RCC 7860 (cell line): ENCODE results near the gene NAALADL2.
"Not testable (repeated sequence)": the region's sequence is repeated elsewhere in the genome, so short reads cannot be mapped to it uniquely, and the experiment has no call there.

ENCODE experiments used
- DNase-seq: peaks from one replicate; pipeline ENCODE4 v3.0.0-alpha.2; 2015; ENCODE audit warnings: low spot score
- FAIRE-seq: peaks from 2 replicates; lab custom pipeline; 2012; peaks lifted over from hg19 to GRCh38; lab: Jason Lieb, UNC

NAALADL2 gene

DNA sequence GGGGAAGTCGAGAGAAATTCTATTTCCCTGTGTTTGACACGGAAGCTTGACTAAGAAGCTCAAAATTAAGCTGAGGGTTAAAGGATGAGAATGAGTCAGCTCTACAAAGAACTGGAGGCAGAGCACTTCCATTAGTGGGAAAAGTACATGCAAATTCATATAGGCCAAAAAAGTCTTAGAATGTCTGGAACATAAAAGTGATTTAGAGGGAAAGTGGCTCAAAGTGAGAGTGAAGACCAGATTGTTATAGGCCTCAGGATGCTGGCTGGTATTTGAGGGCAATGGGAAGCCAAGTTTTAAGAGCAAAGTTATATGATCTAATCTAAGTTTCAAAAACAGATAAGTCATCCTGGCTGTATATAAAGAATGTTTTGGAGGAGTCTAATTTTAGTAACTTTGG lies 857.3 kb downstream of the NAALADL2 start:
- no peak for DNase-seq
- FAIRE-seq: no peak

- FAIRE-seq: no peak
Observed at GRCh38 chr3:175726228-175726627, 867.1 kb downstream of the NAALADL2 start.

GRCh38 chr3:175728566-175728965 lies 869.4 kb downstream of the NAALADL2 start:
- DNase-seq (no peak), FAIRE-seq (no peak)

More at GRCh38 chr3:175726228-175726627, 867.1 kb downstream of the NAALADL2 start:
- no peak for DNase-seq

DNA sequence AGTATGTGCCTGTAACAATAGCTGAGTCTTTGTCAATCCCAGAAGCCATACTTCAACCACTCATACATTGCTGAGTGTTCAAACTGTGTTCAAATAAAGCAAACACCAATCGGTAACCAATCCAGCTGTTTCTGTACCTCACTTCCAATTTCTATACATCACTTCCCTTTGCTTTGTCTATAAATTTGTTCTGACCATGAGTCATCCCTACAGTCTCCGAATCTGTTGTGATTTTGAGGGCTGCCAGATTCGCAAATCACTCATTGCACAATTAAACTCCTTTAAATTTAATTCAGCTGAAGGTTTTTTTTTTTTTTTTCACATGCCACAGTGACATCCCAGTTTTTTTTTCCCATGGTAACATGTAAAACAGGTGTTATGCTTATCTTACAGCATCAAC lies 870.3 kb downstream of the NAALADL2 start:
- FAIRE-seq (no peak), DNase-seq (no peak)

- DNase-seq (no peak), FAIRE-seq (no peak)
Observed at GRCh38 chr3:175731543-175731942, 872.4 kb downstream of the NAALADL2 start.

DNA sequence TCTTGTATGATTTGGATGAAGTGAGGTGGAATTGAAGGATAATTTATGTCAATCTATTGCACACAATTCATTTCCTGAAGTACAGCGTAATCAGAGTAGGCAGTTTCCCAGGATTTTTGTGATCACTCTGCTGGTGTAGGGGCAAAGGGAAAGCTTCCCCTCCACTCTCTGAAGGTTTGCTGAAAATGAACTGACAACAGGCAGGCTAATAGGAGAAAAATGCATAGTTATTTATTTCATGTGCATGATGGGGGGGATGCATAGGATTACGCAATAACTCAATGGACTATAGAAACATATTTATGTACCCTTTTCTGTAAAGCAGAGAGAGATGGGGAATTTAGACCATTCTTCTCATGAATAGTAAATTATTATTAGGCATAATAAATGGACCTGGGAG lies 872.9 kb downstream of the NAALADL2 start:
- DNase-seq (no peak), FAIRE-seq (no peak)

- FAIRE-seq (no peak), DNase-seq (no peak)
Observed at GRCh38 chr3:175735866-175736265, 876.7 kb downstream of the NAALADL2 start.

GRCh38 chr3:175737646-175738572 lies 878.8 kb downstream of the NAALADL2 start:
- peak; percentile 28 for DNase-seq
- FAIRE-seq: peak; percentile 61

- DNase-seq (peak; percentile 34), FAIRE-seq (no peak)
Observed at GRCh38 chr3:175741951-175742350, 882.8 kb downstream of the NAALADL2 start.

GRCh38 chr3:175743733-175744400 lies 884.7 kb downstream of the NAALADL2 start:
- peak; percentile 77 for DNase-seq
- peak; percentile 65 for FAIRE-seq

DNA sequence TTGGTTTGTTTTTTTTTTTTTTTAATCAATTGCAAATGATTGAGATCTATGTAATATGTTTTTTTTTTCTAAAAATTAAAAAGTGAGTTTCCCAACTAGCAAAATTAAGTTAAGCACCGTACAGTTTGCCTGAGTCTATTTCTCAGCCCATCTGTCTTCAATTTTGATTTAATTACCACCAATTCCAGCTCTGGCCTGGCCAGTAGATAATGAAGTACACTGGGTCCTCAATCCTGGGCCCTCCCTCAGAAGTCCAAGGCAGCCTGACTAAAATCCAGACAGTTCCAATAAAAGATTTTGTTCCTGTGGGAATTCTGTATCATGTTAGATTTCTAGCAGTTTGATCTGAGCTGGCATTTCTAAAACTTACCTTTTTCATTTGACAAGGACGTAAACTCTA lies 887.2 kb downstream of the NAALADL2 start:
- DNase-seq: no peak
- no peak for FAIRE-seq

DNA sequence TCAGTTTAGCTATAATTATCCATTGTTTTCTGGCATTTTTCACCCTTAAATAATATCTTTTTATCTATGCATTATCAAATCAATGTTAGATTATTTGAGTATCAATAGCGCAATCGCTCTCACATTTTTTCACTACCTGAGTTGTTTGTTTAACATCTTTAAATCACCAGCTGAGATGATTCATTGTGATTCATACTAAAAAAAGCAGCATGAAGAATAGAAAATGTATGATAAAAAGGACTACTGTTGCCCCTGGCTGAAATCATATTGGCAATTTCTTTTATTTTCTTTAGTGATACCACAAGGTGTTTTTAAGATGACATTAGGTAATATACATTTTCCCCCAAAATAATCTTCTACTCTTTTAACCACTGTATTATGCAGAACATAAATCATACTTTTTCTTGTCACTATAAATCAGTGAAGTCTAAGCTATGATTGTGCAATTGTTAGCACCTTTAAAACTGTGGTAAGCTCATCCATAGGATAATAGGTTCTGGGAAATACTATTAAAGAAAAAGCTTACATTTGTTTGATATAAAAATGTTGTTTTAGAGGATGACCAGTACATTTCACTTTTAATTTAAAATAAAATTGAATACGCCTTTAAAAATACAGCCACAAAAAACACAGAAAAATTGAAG lies 889.1 kb downstream of the NAALADL2 start:
- FAIRE-seq (no peak), DNase-seq (no peak)

DNA sequence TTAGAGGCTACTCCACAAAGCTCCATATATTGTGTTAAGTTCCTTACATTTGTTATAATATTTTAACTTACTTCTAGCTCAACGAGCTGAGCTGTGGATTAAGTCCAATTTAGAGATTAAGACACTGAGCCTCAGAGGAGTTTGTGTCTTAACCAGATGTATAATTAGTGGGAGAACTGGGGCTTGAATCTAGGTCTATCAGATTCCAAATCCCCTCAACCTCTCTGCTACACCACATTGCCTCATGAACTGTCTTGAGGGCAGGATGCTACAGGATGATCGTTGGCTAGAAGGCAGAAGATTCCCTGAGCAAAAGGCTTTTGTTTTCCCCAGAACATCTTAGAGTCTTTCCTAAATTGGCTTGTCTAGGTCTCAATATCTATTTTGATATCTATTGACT lies 890.8 kb downstream of the NAALADL2 start:
- DNase-seq (no peak), FAIRE-seq (no peak)

GRCh38 chr3:175751089-175751488 lies 892.0 kb downstream of the NAALADL2 start:
- FAIRE-seq: no peak

GRCh38 chr3:175763948-175764347 lies 904.8 kb downstream of the NAALADL2 start:
- DNase-seq: no peak
- no peak for FAIRE-seq

More at GRCh38 chr3:175751089-175751488, 892.0 kb downstream of the NAALADL2 start:
- no peak for DNase-seq

DNA sequence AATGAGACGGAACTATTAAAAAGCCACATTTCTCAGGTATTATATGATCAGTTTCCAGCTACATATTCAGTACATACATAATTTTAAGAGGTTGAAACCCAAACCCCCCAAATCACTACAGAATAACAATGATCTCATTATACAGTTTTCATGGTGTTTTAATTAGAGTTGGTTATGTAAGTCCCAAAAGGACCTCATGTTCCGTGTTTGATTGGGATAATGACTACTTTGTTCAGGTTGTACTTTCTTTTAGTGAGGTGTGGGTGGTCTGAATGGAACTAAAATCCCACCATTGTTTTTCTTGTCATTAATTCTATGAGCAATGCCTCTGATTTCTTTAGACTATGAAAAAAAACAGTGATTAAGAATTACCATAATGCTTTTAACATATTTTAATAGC lies 905.6 kb downstream of the NAALADL2 start:
- no peak for FAIRE-seq
- no peak for DNase-seq

DNA sequence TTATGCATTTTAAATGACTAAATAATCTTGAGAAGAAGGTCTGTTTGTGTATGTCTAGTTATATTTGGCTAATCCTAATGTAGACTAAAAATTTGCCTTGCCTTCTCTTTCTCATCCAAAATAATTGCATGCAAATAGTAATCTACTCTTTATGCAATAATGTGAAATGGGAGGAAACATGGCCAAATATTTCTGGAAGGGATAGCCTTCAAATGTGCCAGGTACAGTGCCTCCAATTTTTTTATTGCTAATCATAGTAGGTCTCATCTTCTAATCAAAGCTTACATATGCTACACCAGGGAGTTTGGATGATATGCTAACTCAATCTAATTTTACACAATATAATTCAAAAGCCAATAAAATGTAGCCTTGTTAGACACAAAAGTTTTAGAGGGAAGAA lies 911.3 kb downstream of the NAALADL2 start:
- no peak for FAIRE-seq
- no peak for DNase-seq

DNA sequence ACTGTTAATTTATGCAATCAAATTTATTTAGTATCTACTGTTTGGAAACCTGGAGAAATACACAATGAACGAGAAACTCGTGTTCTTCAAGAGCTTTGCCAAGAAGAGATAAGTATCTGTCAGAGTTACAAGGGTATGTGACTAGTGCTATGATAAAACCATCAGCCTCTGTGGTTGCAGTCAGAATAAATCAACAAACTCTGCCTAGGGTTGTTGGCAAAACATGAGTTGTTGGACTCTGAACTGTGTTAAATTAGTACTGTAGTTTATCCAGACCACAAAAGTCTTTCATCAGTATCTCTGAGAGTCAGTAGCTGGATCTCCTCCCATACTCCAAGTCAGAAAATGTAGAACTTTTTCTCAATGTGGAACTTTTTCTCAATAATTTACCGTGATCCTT lies 918.4 kb downstream of the NAALADL2 start:
- FAIRE-seq: no peak
- DNase-seq: no peak

DNA sequence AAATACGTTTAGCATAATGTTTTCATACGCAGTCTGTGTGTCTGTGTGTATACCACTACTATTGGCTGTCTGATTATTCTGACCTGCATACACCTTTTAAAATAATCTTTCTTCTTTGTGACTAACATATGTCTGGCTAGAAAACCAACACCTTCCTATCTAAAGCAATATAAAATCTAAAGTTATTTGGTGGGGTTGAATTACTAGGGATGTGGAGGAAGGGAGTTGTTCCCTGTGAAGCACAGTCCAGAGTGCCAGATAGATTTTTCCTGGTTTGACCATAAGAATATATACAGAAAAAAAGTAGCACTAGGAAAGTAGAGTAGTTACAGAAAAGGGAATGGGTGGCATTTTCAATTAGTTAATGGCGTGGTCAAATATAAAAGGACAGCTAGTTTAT lies 918.8 kb downstream of the NAALADL2 start:
- FAIRE-seq (no peak), DNase-seq (no peak)

- DNase-seq: no peak
- no peak for FAIRE-seq
Observed at GRCh38 chr3:175778994-175779393, 919.9 kb downstream of the NAALADL2 start.

DNA sequence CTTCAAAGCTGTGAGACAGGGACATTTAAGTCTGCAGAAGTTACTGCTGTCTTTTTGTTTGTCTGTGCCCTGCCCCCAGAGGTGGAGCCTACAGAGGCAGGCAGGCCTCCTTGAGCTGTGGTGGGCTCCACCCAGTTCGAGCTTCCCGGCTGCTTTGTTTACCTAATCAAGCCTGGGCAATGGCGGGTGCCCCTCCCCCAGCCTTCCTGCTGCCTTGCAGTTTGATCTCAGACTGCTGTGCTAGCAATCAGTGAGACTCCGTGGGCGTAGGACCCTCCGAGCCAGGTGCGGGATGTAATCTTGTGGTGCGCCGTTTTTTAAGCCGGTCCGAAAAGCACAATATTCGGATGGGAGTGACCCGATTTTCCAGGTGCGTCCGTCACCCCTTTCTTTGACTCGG lies 928.0 kb downstream of the NAALADL2 start:
- not testable (repeated sequence) for FAIRE-seq, DNase-seq
